ENCODE results near the gene CXCL6. TPM values are rescaled to one million over a fixed set of nuclear protein-coding genes. Genes with fewer than 3 reads are reported as not detected.
A peak's percentile ranks its signal among the peaks of the same experiment; 100 is the strongest.

CXCL6 gene
- total RNA-seq, 1 donor from 2014 or later: 16.7 TPM

DNA sequence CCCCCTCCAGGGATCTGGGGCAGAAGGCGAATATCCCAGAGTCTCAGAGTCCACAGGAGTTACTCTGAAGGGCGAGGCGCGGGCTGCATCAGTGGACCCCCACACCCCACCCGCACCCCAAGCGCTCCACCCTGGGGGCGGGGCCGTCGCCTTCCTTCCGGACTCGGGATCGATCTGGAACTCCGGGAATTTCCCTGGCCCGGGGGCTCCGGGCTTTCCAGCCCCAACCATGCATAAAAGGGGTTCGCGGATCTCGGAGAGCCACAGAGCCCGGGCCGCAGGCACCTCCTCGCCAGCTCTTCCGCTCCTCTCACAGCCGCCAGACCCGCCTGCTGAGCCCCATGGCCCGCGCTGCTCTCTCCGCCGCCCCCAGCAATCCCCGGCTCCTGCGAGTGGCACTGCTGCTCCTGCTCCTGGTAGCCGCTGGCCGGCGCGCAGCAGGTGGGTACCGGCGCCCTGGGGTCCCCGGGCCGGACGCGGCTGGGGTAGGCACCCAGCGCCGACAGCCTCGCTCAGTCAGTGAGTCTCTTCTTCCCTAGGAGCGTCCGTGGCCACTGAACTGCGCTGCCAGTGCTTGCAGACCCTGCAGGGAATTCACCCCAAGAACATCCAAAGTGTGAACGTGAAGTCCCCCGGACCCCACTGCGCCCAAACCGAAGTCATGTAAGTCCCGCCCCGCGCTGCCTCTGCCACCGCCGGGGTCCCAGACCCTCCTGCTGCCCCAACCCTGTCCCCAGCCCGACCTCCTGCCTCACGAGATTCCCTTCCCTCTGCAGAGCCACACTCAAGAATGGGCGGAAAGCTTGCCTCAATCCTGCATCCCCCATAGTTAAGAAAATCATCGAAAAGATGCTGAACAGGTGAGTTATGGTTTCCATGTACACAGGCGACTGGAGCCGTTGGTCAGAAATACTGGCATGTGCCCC is 32.9 kb downstream of the CXCL6 start, which contains the start of gene CXCL1:
Gene CXCL1 (plus strand): TSS at position 264 of the 926 bp plus-strand sequence. CDS start 78 bp downstream, at position 342.
- no peak for FAIRE-seq
- H3K4me1 Mint-ChIP-seq (ENCODE audit: low read depth, unreplicated experiment): peaks cover 18% of the 10 kb centered on the region

DNA sequence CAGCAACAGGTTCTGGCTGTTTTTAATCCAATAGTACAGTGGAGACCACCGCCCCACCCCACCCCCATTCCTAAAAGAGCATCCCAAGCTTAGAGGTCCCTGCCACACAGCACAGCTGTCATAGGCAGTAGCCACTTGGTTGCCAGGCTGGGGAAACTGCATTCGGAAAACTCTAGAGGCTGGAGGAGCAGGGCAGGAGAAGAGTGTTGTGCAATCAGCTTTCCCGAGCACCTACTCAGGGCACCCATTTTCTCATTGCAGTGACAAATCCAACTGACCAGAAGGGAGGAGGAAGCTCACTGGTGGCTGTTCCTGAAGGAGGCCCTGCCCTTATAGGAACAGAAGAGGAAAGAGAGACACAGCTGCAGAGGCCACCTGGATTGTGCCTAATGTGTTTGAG is 33.8 kb downstream of the CXCL6 start:
- Mint-ChIP-seq H3K4me3 (ENCODE audit: unreplicated experiment) (peak overlapping the region; percentile 86), H3K4me1 (ENCODE audit: low read depth, unreplicated experiment) (peaks cover 18% of the 10 kb centered on the region), H3K27ac (ENCODE audit: unreplicated experiment) (no peak overlapping the region), H3K36me3 (ENCODE audit: low read depth, unreplicated experiment) (peaks cover 2% of the 10 kb centered on the region), H3K27me3 (ENCODE audit: low read depth, unreplicated experiment) (no peaks in the 10 kb centered on the region), H3K9me3 (ENCODE audit: unreplicated experiment) (peaks cover 8% of the 10 kb centered on the region)
- H3K27me3 ChIP-seq (ENCODE audit: insufficient read depth, low read length): peaks cover 9% of the 10 kb centered on the region
- no peaks in the 10 kb centered on the region for H3K79me2 ChIP-seq (ENCODE audit: insufficient read depth, low read length)
- H4K20me1 ChIP-seq (ENCODE audit: insufficient read depth, low read length): no peaks in the 10 kb centered on the region
- no peak for TF ChIP-seq EZH2 (IDR thresholded peaks at IDR 0.05; ENCODE audit: insufficient read depth, low read length)
- TF ChIP-seq, protein P1, sequence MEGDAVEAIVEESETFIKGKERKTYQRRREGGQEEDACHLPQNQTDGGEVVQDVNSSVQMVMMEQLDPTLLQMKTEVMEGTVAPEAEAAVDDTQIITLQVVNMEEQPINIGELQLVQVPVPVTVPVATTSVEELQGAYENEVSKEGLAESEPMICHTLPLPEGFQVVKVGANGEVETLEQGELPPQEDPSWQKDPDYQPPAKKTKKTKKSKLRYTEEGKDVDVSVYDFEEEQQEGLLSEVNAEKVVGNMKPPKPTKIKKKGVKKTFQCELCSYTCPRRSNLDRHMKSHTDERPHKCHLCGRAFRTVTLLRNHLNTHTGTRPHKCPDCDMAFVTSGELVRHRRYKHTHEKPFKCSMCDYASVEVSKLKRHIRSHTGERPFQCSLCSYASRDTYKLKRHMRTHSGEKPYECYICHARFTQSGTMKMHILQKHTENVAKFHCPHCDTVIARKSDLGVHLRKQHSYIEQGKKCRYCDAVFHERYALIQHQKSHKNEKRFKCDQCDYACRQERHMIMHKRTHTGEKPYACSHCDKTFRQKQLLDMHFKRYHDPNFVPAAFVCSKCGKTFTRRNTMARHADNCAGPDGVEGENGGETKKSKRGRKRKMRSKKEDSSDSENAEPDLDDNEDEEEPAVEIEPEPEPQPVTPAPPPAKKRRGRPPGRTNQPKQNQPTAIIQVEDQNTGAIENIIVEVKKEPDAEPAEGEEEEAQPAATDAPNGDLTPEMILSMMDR (IDR thresholded peaks at IDR 0.05; ENCODE audit: insufficient read depth, low read depth, low read length): no peak
- DNase-seq (ENCODE audit: low read depth) (no peak), FAIRE-seq (no peak)
- H3K9ac ChIP-seq (ENCODE audit: low read length): no peak overlapping the region
- H3K36me3 ChIP-seq (ENCODE audit: insufficient read depth, low read length): no peaks in the 10 kb centered on the region
- H3K27ac ChIP-seq (ENCODE audit: low read depth, low read length): no peak overlapping the region
- no peaks in the 10 kb centered on the region for H3K4me1 ChIP-seq (ENCODE audit: insufficient read depth, low read length)
- H2AFZ ChIP-seq (ENCODE audit: low read depth, low read length): no peak overlapping the region
- peak overlapping the region; percentile 96 for H3K4me2 ChIP-seq (ENCODE audit: low read length)
- no peak overlapping the region for H3K4me3 ChIP-seq (ENCODE audit: insufficient read depth, low read depth, low read length)
- no peaks in the 10 kb centered on the region for H3K9me3 ChIP-seq (ENCODE audit: insufficient read depth, low read depth, low read length)

More for the DNA sequence above, 32.9 kb downstream of the CXCL6 start, which contains the start of gene CXCL1:
- H3K4me3 ChIP-seq (ENCODE audit: insufficient read depth, low read depth, low read length): peak within 1 kb of the TSS; percentile 56
- H3K4me2 ChIP-seq (ENCODE audit: low read length): peak within 1 kb of the TSS; percentile 96
- H3K79me2 ChIP-seq (ENCODE audit: insufficient read depth, low read length): no peaks in the 10 kb centered on the region
- no peaks in the 10 kb centered on the region for H3K9me3 ChIP-seq (ENCODE audit: insufficient read depth, low read depth, low read length)
- Mint-ChIP-seq H3K4me3 (ENCODE audit: unreplicated experiment) (peak within 1 kb of the TSS; percentile 86), H3K9me3 (ENCODE audit: unreplicated experiment) (peaks cover 4% of the 10 kb centered on the region), H3K27me3 (ENCODE audit: low read depth, unreplicated experiment) (no peaks in the 10 kb centered on the region), H3K36me3 (ENCODE audit: low read depth, unreplicated experiment) (peaks cover 2% of the 10 kb centered on the region), H3K27ac (ENCODE audit: unreplicated experiment) (peak within 1 kb of the TSS; percentile 59)
- no peak within 1 kb of the TSS for H3K27ac ChIP-seq (ENCODE audit: low read depth, low read length)
- peak within 1 kb of the TSS; percentile 57 for H3K9ac ChIP-seq (ENCODE audit: low read length)
- H3K36me3 ChIP-seq (ENCODE audit: insufficient read depth, low read length): no peaks in the 10 kb centered on the region
- TF ChIP-seq, protein P1 (IDR thresholded peaks at IDR 0.05; ENCODE audit: insufficient read depth, low read depth, low read length): no peak
- TF ChIP-seq EZH2 (IDR thresholded peaks at IDR 0.05; ENCODE audit: insufficient read depth, low read length): no peak
- DNase-seq (ENCODE audit: low read depth): peak; percentile 10
- H2AFZ ChIP-seq (ENCODE audit: low read depth, low read length): peak within 1 kb of the TSS; percentile 85
- no peaks in the 10 kb centered on the region for H4K20me1 ChIP-seq (ENCODE audit: insufficient read depth, low read length)
- H3K27me3 ChIP-seq (ENCODE audit: insufficient read depth, low read length): peaks cover 9% of the 10 kb centered on the region
- no peaks in the 10 kb centered on the region for H3K4me1 ChIP-seq (ENCODE audit: insufficient read depth, low read length)

All from astrocyte (in vitro differentiated cells and primary cell).